SH-SY5Y (cell line): ENCODE data around the gene SLC12A7.

ENCODE experiments used
- GATA2 ChIP-seq: IDR thresholded peaks from 2 replicates; pipeline ENCODE4 v1.6.1; 2011; ENCODE audit warnings: mild to moderate bottlenecking, low read depth, low read length
- GATA3 ChIP-seq: IDR thresholded peaks from 2 replicates; pipeline ENCODE4 v1.6.1; 2011; ENCODE audit warnings: low read depth, mild to moderate bottlenecking, low read length, moderate library complexity

DNA sequence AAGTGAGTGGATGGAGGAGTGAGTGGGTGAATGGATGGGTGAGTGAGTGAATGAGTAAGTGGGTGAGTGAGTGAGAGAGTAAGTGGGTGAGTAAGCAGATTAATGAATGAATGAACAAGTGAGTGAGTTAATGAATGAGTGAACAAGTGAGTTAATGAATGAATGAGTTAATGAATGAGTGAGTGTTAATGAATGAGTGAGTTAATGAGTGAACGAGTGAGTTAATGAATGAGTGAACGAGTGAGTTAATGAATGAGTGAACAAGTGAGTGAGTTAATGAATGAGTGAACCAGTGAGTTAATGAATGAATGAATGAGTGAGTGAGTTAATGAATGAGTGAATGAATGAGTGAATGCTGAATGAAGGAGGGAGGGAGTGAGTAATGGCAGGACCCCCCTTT, 76.9 kb downstream of the SLC12A7 start:
- no peak for TF ChIP-seq GATA3
- TF ChIP-seq GATA2: no peak
